GM23338 (cell line): Measurements from ENCODE around the gene CCNQ. TPM values are rescaled to one million over a fixed set of nuclear protein-coding genes. Genes with fewer than 3 reads are reported as not detected.

Experiments
- ATAC-seq: fragments of 200-7000 bp; cut with Tn5 transposase; 3 replicates; pipeline ENCODE4 v1.9.1; 2020
- DNase-seq: peaks from one replicate; pipeline ENCODE4 v3.0.0-alpha.2; 2015; ENCODE audit warnings: low spot score
- H2AFZ ChIP-seq: fragments of 200-600 bp; sonication (generic); 2 replicates; pipeline ENCODE4 v1.8.0; 2016; ENCODE audit warnings: antibody characterized with exemption, mild to moderate bottlenecking, moderate library complexity
- H3F3A ChIP-seq: fragments of 200-600 bp; sonication (generic); replicated peaks from 2 replicates; pipeline ENCODE4 v1.8.0; 2017; ENCODE audit warnings: antibody characterized with exemption, mixed run types, low read depth
- H3K27ac ChIP-seq: fragments of 200-600 bp; sonication (generic); 2 replicates; pipeline ENCODE4 v1.6.1; 2016; ENCODE audit warnings: low read depth
- H3K27me3 ChIP-seq: fragments of 200-600 bp; sonication (generic); 2 replicates; pipeline ENCODE4 v1.8.0; 2016; ENCODE audit warnings: mild to moderate bottlenecking, mixed run types, moderate library complexity; ENCODE audit not compliant: insufficient read depth
- H3K36me3 ChIP-seq: fragments of 200-600 bp; sonication (generic); 2 replicates; pipeline ENCODE4 v1.8.0; 2016; ENCODE audit warnings: mild to moderate bottlenecking; ENCODE audit not compliant: insufficient read depth
- H3K4me1 ChIP-seq: fragments of 200-600 bp; sonication (generic); 2 replicates; pipeline ENCODE4 v1.8.0; 2016; ENCODE audit warnings: mild to moderate bottlenecking, moderate library complexity; ENCODE audit not compliant: insufficient read depth
- H3K4me2 ChIP-seq: fragments of 200-600 bp; sonication (generic); 2 replicates; pipeline ENCODE4 v1.7.1; 2017; ENCODE audit warnings: mixed run types
- H3K4me3 ChIP-seq: fragments of 200-600 bp; sonication (generic); 2 replicates; pipeline ENCODE4 v1.6.1; 2016; ENCODE audit warnings: mixed run types
- H3K79me2 ChIP-seq: fragments of 200-600 bp; sonication (generic); replicated peaks from 2 replicates; pipeline ENCODE4 v1.8.0; 2017; ENCODE audit warnings: mild to moderate bottlenecking; ENCODE audit not compliant: insufficient read depth
- H3K9me2 ChIP-seq: fragments of 200-600 bp; sonication (generic); 2 replicates; pipeline ENCODE4 v1.8.0; 2017; ENCODE audit not compliant: insufficient read depth
- H4K20me1 ChIP-seq: fragments of 200-600 bp; sonication (generic); replicated peaks from 2 replicates; pipeline ENCODE4 v1.8.0; 2017; ENCODE audit warnings: mild to moderate bottlenecking; ENCODE audit not compliant: insufficient read depth
- H3K27ac Mint-ChIP-seq: 2 replicates; pipeline ENCODE4 v1.8.0; 2020; ENCODE audit warnings: inconsistent platforms, mild to moderate bottlenecking, moderate library complexity, mixed read lengths
- H3K27me3 Mint-ChIP-seq: 3 replicates; pipeline ENCODE4 v1.8.0; 2022; ENCODE audit warnings: low read depth, mild to moderate bottlenecking, moderate library complexity, mixed read lengths, inconsistent platforms; ENCODE audit not compliant: insufficient read depth, poor library complexity
- H3K36me3 Mint-ChIP-seq: 3 replicates; pipeline ENCODE4 v1.8.0; 2021; ENCODE audit warnings: low read depth, mild to moderate bottlenecking, inconsistent platforms, moderate library complexity, mixed read lengths
- H3K4me1 Mint-ChIP-seq: 3 replicates; pipeline ENCODE4 v1.8.0; 2020; ENCODE audit warnings: mild to moderate bottlenecking, inconsistent platforms, mixed read lengths
- H3K4me3 Mint-ChIP-seq: 3 replicates; pipeline ENCODE4 v1.8.0; 2021; ENCODE audit warnings: moderate library complexity, mild to moderate bottlenecking, inconsistent platforms, mixed read lengths
- H3K9me3 Mint-ChIP-seq: 3 replicates; pipeline ENCODE4 v1.8.0; 2020; ENCODE audit warnings: moderate library complexity, mild to moderate bottlenecking, inconsistent platforms, mixed read lengths
- CREB1 ChIP-seq: fragments of 250-450 bp; sonication (Bioruptor Pico); IDR thresholded peaks from 2 replicates; pipeline ENCODE4 v1.5.0; 2020; ENCODE audit warnings: low read depth, mild to moderate bottlenecking, moderate library complexity
- CTCF ChIP-seq, 2 experiments: fragments of 200-600 bp in 1 of 2; sonication (generic) in 1 of 2; conservative IDR thresholded peaks; 2 replicates each; pipeline versions ENCODE4 v1.5.1 to v1.6.1; 2016 to 2017; ENCODE audit warnings: antibody characterized with exemption in 2 of 2, low read depth in 2 of 2, mild to moderate bottlenecking in 2 of 2, moderate library complexity in 1 of 2
- ETS1 ChIP-seq: IDR thresholded peaks from 2 replicates; pipeline ENCODE4 v1.6.1; 2016; ENCODE audit warnings: antibody characterized with exemption
- EZH2 ChIP-seq: fragments of 200-600 bp; sonication (generic); IDR thresholded peaks from one replicate; pipeline ENCODE4 v1.8.0; 2017; ENCODE audit warnings: antibody characterized with exemption, mild to moderate bottlenecking, low read depth; ENCODE audit not compliant: unreplicated experiment
- EZH2phosphoT487 ChIP-seq: fragments of 200-600 bp; sonication (generic); IDR thresholded peaks from one replicate; pipeline ENCODE4 v1.8.1; 2018; ENCODE audit warnings: antibody characterized with exemption; ENCODE audit not compliant: unreplicated experiment
- JUNB ChIP-seq: IDR thresholded peaks from one replicate; pipeline ENCODE4 v1.6.1; 2016; ENCODE audit warnings: antibody characterized with exemption; ENCODE audit not compliant: unreplicated experiment
- NANOG ChIP-seq: IDR thresholded peaks from 2 replicates; pipeline ENCODE4 v1.6.1; 2016; ENCODE audit warnings: antibody characterized with exemption, borderline replicate concordance
- POLR2AphosphoS5 ChIP-seq: IDR thresholded peaks from 2 replicates; pipeline ENCODE4 v1.6.1; 2016; ENCODE audit warnings: antibody characterized with exemption, low read depth
- ZNF114 ChIP-seq: fragments of 250-450 bp; sonication (Bioruptor Pico); IDR thresholded peaks from 2 replicates; pipeline ENCODE4 v1.5.0; 2020; ENCODE audit warnings: mild to moderate bottlenecking, moderate library complexity
- ZNF331 ChIP-seq: fragments of 250-450 bp; sonication (Bioruptor Pico); IDR thresholded peaks from 2 replicates; pipeline ENCODE4 v1.5.0; 2020; ENCODE audit warnings: low read depth, mild to moderate bottlenecking, moderate library complexity
- polyA plus RNA-seq: library from polyadenylated mRNA; unstranded; fragments of >200 nt; fragmentation: Nextera tagmentation; extraction: Ambion mirVana; gene quantifications from 2 replicates; pipeline ENCODE4 v1.2.1, GENCODE V29; 2016
- total RNA-seq: library from RNA; depleted of rRNA; stranded (reverse); fragments of >200 nt; shearing (Covaris generic); gene quantifications from 2 replicates; pipeline ENCODE4 v1.2.3, GENCODE V29; 2014
- TF ChIP-seq, protein P1 (sequence below): IDR thresholded peaks from one replicate; pipeline ENCODE4 v1.6.1; 2018; ENCODE audit warnings: antibody characterized with exemption; ENCODE audit not compliant: unreplicated experiment
- TF ChIP-seq, protein P2 (sequence below): fragments of 250-450 bp; sonication (Bioruptor Pico); IDR thresholded peaks from 2 replicates; pipeline ENCODE4 v1.5.0; 2020; ENCODE audit warnings: mild to moderate bottlenecking, moderate library complexity

CCNQ gene
- total and polyA plus RNA-seq, 2 experiments from 2014 or later = 19.4 to 30.2 TPM

GRCh38 chrX:153637121-153638040 is 38.4 kb upstream of the CCNQ start:
- no peak for ATAC-seq
- TF ChIP-seq NANOG (no peak), JUNB (no peak), CREB1 (CRISPR knock-in tag) (no peak), ETS1 (no peak), EZH2 (no peak), EZH2phosphoT487 (no peak), ZNF114 (CRISPR knock-in tag) (no peak), ZNF331 (CRISPR knock-in tag) (no peak), POLR2AphosphoS5 (no peak), CTCF (conservative IDR thresholded peaks at IDR 0.05; ENCODE audit: low read depth in 2 of 2) (no peak)
- TF ChIP-seq, protein P1, sequence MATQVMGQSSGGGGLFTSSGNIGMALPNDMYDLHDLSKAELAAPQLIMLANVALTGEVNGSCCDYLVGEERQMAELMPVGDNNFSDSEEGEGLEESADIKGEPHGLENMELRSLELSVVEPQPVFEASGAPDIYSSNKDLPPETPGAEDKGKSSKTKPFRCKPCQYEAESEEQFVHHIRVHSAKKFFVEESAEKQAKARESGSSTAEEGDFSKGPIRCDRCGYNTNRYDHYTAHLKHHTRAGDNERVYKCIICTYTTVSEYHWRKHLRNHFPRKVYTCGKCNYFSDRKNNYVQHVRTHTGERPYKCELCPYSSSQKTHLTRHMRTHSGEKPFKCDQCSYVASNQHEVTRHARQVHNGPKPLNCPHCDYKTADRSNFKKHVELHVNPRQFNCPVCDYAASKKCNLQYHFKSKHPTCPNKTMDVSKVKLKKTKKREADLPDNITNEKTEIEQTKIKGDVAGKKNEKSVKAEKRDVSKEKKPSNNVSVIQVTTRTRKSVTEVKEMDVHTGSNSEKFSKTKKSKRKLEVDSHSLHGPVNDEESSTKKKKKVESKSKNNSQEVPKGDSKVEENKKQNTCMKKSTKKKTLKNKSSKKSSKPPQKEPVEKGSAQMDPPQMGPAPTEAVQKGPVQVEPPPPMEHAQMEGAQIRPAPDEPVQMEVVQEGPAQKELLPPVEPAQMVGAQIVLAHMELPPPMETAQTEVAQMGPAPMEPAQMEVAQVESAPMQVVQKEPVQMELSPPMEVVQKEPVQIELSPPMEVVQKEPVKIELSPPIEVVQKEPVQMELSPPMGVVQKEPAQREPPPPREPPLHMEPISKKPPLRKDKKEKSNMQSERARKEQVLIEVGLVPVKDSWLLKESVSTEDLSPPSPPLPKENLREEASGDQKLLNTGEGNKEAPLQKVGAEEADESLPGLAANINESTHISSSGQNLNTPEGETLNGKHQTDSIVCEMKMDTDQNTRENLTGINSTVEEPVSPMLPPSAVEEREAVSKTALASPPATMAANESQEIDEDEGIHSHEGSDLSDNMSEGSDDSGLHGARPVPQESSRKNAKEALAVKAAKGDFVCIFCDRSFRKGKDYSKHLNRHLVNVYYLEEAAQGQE = no peak
- TF ChIP-seq, protein P2, sequence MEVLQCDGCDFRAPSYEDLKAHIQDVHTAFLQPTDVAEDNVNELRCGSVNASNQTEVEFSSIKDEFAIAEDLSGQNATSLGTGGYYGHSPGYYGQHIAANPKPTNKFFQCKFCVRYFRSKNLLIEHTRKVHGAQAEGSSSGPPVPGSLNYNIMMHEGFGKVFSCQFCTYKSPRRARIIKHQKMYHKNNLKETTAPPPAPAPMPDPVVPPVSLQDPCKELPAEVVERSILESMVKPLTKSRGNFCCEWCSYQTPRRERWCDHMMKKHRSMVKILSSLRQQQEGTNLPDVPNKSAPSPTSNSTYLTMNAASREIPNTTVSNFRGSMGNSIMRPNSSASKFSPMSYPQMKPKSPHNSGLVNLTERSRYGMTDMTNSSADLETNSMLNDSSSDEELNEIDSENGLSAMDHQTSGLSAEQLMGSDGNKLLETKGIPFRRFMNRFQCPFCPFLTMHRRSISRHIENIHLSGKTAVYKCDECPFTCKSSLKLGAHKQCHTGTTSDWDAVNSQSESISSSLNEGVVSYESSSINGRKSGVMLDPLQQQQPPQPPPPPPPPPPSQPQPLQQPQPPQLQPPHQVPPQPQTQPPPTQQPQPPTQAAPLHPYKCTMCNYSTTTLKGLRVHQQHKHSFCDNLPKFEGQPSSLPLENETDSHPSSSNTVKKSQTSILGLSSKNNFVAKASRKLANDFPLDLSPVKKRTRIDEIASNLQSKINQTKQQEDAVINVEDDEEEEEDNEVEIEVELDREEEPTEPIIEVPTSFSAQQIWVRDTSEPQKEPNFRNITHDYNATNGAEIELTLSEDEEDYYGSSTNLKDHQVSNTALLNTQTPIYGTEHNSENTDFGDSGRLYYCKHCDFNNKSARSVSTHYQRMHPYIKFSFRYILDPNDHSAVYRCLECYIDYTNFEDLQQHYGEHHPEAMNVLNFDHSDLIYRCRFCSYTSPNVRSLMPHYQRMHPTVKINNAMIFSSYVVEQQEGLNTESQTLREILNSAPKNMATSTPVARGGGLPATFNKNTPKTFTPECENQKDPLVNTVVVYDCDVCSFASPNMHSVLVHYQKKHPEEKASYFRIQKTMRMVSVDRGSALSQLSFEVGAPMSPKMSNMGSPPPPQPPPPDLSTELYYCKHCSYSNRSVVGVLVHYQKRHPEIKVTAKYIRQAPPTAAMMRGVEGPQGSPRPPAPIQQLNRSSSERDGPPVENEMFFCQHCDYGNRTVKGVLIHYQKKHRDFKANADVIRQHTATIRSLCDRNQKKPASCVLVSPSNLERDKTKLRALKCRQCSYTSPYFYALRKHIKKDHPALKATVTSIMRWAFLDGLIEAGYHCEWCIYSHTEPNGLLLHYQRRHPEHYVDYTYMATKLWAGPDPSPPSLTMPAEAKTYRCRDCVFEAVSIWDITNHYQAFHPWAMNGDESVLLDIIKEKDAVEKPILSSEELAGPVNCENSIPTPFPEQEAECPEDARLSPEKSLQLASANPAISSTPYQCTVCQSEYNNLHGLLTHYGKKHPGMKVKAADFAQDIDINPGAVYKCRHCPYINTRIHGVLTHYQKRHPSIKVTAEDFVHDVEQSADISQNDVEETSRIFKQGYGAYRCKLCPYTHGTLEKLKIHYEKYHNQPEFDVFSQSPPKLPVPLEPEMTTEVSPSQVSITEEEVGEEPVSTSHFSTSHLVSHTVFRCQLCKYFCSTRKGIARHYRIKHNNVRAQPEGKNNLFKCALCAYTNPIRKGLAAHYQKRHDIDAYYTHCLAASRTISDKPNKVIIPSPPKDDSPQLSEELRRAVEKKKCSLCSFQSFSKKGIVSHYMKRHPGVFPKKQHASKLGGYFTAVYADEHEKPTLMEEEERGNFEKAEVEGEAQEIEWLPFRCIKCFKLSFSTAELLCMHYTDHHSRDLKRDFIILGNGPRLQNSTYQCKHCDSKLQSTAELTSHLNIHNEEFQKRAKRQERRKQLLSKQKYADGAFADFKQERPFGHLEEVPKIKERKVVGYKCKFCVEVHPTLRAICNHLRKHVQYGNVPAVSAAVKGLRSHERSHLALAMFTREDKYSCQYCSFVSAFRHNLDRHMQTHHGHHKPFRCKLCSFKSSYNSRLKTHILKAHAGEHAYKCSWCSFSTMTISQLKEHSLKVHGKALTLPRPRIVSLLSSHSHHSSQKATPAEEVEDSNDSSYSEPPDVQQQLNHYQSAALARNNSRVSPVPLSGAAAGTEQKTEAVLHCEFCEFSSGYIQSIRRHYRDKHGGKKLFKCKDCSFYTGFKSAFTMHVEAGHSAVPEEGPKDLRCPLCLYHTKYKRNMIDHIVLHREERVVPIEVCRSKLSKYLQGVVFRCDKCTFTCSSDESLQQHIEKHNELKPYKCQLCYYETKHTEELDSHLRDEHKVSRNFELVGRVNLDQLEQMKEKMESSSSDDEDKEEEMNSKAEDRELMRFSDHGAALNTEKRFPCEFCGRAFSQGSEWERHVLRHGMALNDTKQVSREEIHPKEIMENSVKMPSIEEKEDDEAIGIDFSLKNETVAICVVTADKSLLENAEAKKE (CRISPR knock-in tag) = no peak
- H2AFZ ChIP-seq = no peak overlapping the region
- H3K27ac ChIP-seq = no peak overlapping the region
- no peaks in the 10 kb centered on the region for H3K36me3 Mint-ChIP-seq
- no peaks in the 10 kb centered on the region for H3K4me1 ChIP-seq
- H3K9me3 Mint-ChIP-seq = no peaks in the 10 kb centered on the region
- DNase-seq = no peak
- H3K36me3 ChIP-seq = no peaks in the 10 kb centered on the region
- H3K4me2 ChIP-seq = no peak overlapping the region
- no peak overlapping the region for H3K27ac Mint-ChIP-seq
- H3K4me3 Mint-ChIP-seq = no peak overlapping the region
- peaks cover 14% of the 10 kb centered on the region for H3K27me3 Mint-ChIP-seq
- peaks cover 19% of the 10 kb centered on the region for H3K27me3 ChIP-seq
- H3K9me2 ChIP-seq = no peaks in the 10 kb centered on the region
- no peaks in the 10 kb centered on the region for H3K79me2 ChIP-seq
- H3K4me1 Mint-ChIP-seq = peaks cover 4% of the 10 kb centered on the region; the same call in 2 of the 3 replicates
- H4K20me1 ChIP-seq = no peaks in the 10 kb centered on the region
- H3K4me3 ChIP-seq = no peak overlapping the region
- no peaks in the 10 kb centered on the region for H3F3A ChIP-seq
